Measurements from ENCODE around the gene HSD3B2. TPM values are rescaled to one million over a fixed set of nuclear protein-coding genes. Genes with fewer than 3 reads are reported as not detected.
"Not testable (repeated sequence)": the region's sequence is repeated elsewhere in the genome, so short reads cannot be mapped to it uniquely, and the experiment has no call there.

Gene HSD3B2
- total RNA-seq, 5 donors from 2014 or later (not counting 1 experiment from before 2014, with no cell fraction given): 0.59 to 2.6 (median 1.1) TPM; not detected in 2

- ChIA-PET CTCF (no interaction called here), POLR2A (no interaction called here)
- Mint-ChIP-seq H3K9me3 (peaks cover 0 to 3% (median 0%) of the 10 kb centered on the region in 3 donors), H3K4me1 (peaks cover 4% of the 10 kb centered on the region in 3 donors), H3K27me3 (peaks cover 16 to 28% of the 10 kb centered on the region in 2 donors), H3K27ac (no peak overlapping the region), H3K36me3 (no peaks in the 10 kb centered on the region), H3K4me3 (no peak overlapping the region)
- no peak for ATAC-seq (replicated peaks in 1 of 4)
- H3K27me3 ChIP-seq (replicated peaks in 1 of 2; ENCODE audit: control insufficient read depth in 2 of 2, extremely low read depth in 1 of 2, insufficient read depth in 2 of 2, low read length in 1 of 2): no peaks in the 10 kb centered on the region
- no peaks in the 10 kb centered on the region for H3K4me1 ChIP-seq (ENCODE audit: control insufficient read depth in 1 of 2, extremely low read depth in 1 of 2, insufficient read depth in 2 of 2, low read length in 2 of 2)
- WGBS (ENCODE audit: insufficient coverage): 32% methylated on average over 5 of the region's 6 CpGs
- H3K4me3 ChIP-seq (ENCODE audit: control insufficient read depth in 1 of 2, extremely low read depth in 1 of 2, low read length in 1 of 2): no peak overlapping the region
- H3K9me3 ChIP-seq: no peaks in the 10 kb centered on the region
- no peaks in the 10 kb centered on the region for H3K36me3 ChIP-seq (ENCODE audit: control insufficient read depth in 2 of 2, extremely low read depth in 1 of 2, insufficient read depth in 1 of 2, low read length in 1 of 2)
- DNase-seq: no peak
- H3K27ac ChIP-seq (ENCODE audit: low read length): no peak overlapping the region
Measured at GRCh38 chr1:119372503-119373086, 42.4 kb upstream of the HSD3B2 start.

GRCh38 chr1:119373465-119373864, 41.5 kb upstream of the HSD3B2 start:
- Mint-ChIP-seq H3K4me3 (no peak overlapping the region), H3K36me3 (no peaks in the 10 kb centered on the region), H3K4me1 (peaks cover 4% of the 10 kb centered on the region in 3 donors), H3K9me3 (peaks cover 0 to 3% (median under 1%) of the 10 kb centered on the region in 3 donors), H3K27me3 (peaks cover 16 to 21% of the 10 kb centered on the region in 2 donors), H3K27ac (no peak overlapping the region)
- Histone ChIP-seq H3K27ac (ENCODE audit: low read length) (no peak overlapping the region), H3K9me3 (no peaks in the 10 kb centered on the region), H3K4me1 (ENCODE audit: control insufficient read depth in 1 of 2, extremely low read depth in 1 of 2, insufficient read depth in 2 of 2, low read length in 2 of 2) (no peaks in the 10 kb centered on the region), H3K27me3 (replicated peaks in 1 of 2; ENCODE audit: control insufficient read depth in 2 of 2, extremely low read depth in 1 of 2, insufficient read depth in 2 of 2, low read length in 1 of 2) (no peaks in the 10 kb centered on the region), H3K4me3 (ENCODE audit: control insufficient read depth in 1 of 2, extremely low read depth in 1 of 2, low read length in 1 of 2) (no peak overlapping the region), H3K36me3 (ENCODE audit: control insufficient read depth in 2 of 2, extremely low read depth in 1 of 2, insufficient read depth in 1 of 2, low read length in 1 of 2) (no peaks in the 10 kb centered on the region)
- ATAC-seq (replicated peaks in 1 of 4): no peak
- ChIA-PET CTCF (no interaction called here), POLR2A (no interaction called here)
- DNase-seq: no peak
- whole genome bisulfite sequencing (ENCODE audit: insufficient coverage): no CpG with 5 or more reads among the region's 2 CpGs

GRCh38 chr1:119374208-119374874, 40.6 kb upstream of the HSD3B2 start:
- DNase-seq: no peak
- H3K27me3 ChIP-seq (replicated peaks in 1 of 2; ENCODE audit: control insufficient read depth in 2 of 2, extremely low read depth in 1 of 2, insufficient read depth in 2 of 2, low read length in 1 of 2): no peaks in the 10 kb centered on the region
- peaks cover 15 to 21% of the 10 kb centered on the region in 2 donors for H3K27me3 Mint-ChIP-seq
- H3K36me3 Mint-ChIP-seq: no peaks in the 10 kb centered on the region
- H3K27ac Mint-ChIP-seq: no peak overlapping the region
- no peaks in the 10 kb centered on the region for H3K36me3 ChIP-seq (ENCODE audit: control insufficient read depth in 2 of 2, extremely low read depth in 1 of 2, insufficient read depth in 1 of 2, low read length in 1 of 2)
- ChIA-PET POLR2A (no interaction called here), CTCF (no interaction called here)
- no peak for ATAC-seq (replicated peaks in 1 of 4)
- H3K4me1 ChIP-seq (ENCODE audit: control insufficient read depth in 1 of 2, extremely low read depth in 1 of 2, insufficient read depth in 2 of 2, low read length in 2 of 2): no peaks in the 10 kb centered on the region
- peaks cover 0 to 4% (median 3%) of the 10 kb centered on the region in 3 donors for H3K9me3 Mint-ChIP-seq
- WGBS (ENCODE audit: insufficient coverage): 44% methylated on average over 2 of the region's 4 CpGs
- no peak overlapping the region for H3K4me3 Mint-ChIP-seq
- H3K9me3 ChIP-seq: no peaks in the 10 kb centered on the region
- no peak overlapping the region for H3K27ac ChIP-seq (ENCODE audit: low read length)
- peaks cover 4% of the 10 kb centered on the region in 3 donors for H3K4me1 Mint-ChIP-seq
- no peak overlapping the region for H3K4me3 ChIP-seq (ENCODE audit: control insufficient read depth in 1 of 2, extremely low read depth in 1 of 2, low read length in 1 of 2)

- no CpG with 5 or more reads among the region's 1 CpG for WGBS (ENCODE audit: insufficient coverage)
- Mint-ChIP-seq H3K27ac (no peak overlapping the region), H3K36me3 (no peaks in the 10 kb centered on the region), H3K4me1 (peaks cover 4% of the 10 kb centered on the region in 3 donors), H3K4me3 (no peak overlapping the region), H3K9me3 (peaks cover 0 to 10% (median 4%) of the 10 kb centered on the region in 3 donors), H3K27me3 (peaks cover 15 to 24% of the 10 kb centered on the region in 2 donors)
- DNase-seq: no peak
- H3K36me3 ChIP-seq (ENCODE audit: control insufficient read depth in 2 of 2, extremely low read depth in 1 of 2, insufficient read depth in 1 of 2, low read length in 1 of 2): no peaks in the 10 kb centered on the region
- H3K27ac ChIP-seq (ENCODE audit: low read length): no peak overlapping the region
- POLR2A ChIA-PET: no interaction called here
- CTCF ChIA-PET: no interaction called here
- ATAC-seq (replicated peaks in 1 of 4): no peak
- H3K9me3 ChIP-seq: no peaks in the 10 kb centered on the region
- H3K4me3 ChIP-seq (ENCODE audit: control insufficient read depth in 1 of 2, extremely low read depth in 1 of 2, low read length in 1 of 2): no peak overlapping the region
- H3K4me1 ChIP-seq (ENCODE audit: control insufficient read depth in 1 of 2, extremely low read depth in 1 of 2, insufficient read depth in 2 of 2, low read length in 2 of 2): no peaks in the 10 kb centered on the region
- no peaks in the 10 kb centered on the region for H3K27me3 ChIP-seq (replicated peaks in 1 of 2; ENCODE audit: control insufficient read depth in 2 of 2, extremely low read depth in 1 of 2, insufficient read depth in 2 of 2, low read length in 1 of 2)
Measured at GRCh38 chr1:119375366-119375765, 39.6 kb upstream of the HSD3B2 start.

DNA sequence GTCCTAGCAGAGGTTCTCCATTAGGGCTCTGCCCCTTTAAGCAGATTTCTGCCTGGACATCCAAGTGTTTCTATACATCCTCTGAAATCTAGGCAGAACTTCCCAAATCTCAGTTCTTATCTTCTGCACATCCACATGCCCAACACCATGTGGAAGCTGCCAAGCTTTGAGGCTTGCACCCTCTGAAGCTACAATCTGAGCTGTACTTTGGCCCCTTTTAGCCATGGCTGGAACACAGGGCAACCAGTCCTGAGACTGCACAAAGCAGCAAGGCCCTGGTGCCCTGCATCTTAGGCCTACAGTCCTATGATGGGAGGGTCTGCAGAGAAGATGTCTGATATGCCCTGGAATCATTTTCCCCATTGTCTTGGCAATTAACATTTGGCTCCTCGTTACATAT, 38.4 kb upstream of the HSD3B2 start:
- WGBS (ENCODE audit: insufficient coverage): 80% methylated on average over 1 of the region's 1 CpG
- H3K9me3 ChIP-seq: no peaks in the 10 kb centered on the region
- no peaks in the 10 kb centered on the region for H3K36me3 Mint-ChIP-seq
- CTCF ChIA-PET: no interaction called here
- H3K4me3 ChIP-seq (ENCODE audit: control insufficient read depth in 1 of 2, extremely low read depth in 1 of 2, low read length in 1 of 2): no peak overlapping the region
- peaks cover 15 to 20% of the 10 kb centered on the region in 2 donors for H3K27me3 Mint-ChIP-seq
- H3K4me1 ChIP-seq (ENCODE audit: control insufficient read depth in 1 of 2, extremely low read depth in 1 of 2, insufficient read depth in 2 of 2, low read length in 2 of 2): no peaks in the 10 kb centered on the region
- no peaks in the 10 kb centered on the region for H3K27me3 ChIP-seq (replicated peaks in 1 of 2; ENCODE audit: control insufficient read depth in 2 of 2, extremely low read depth in 1 of 2, insufficient read depth in 2 of 2, low read length in 1 of 2)
- ATAC-seq (replicated peaks in 1 of 4): no peak
- H3K36me3 ChIP-seq (ENCODE audit: control insufficient read depth in 2 of 2, extremely low read depth in 1 of 2, insufficient read depth in 1 of 2, low read length in 1 of 2): no peaks in the 10 kb centered on the region
- no peak overlapping the region for H3K27ac ChIP-seq (ENCODE audit: low read length)
- peaks cover 4% of the 10 kb centered on the region in 3 donors for H3K4me1 Mint-ChIP-seq
- no peak for DNase-seq
- POLR2A ChIA-PET: no interaction called here
- H3K27ac Mint-ChIP-seq: no peak overlapping the region
- peaks cover 0 to 12% (median 4%) of the 10 kb centered on the region in 3 donors for H3K9me3 Mint-ChIP-seq
- H3K4me3 Mint-ChIP-seq: no peak overlapping the region

GRCh38 chr1:119377594-119377993, 37.4 kb upstream of the HSD3B2 start:
- Mint-ChIP-seq H3K9me3 (peaks cover 0 to 12% (median 4%) of the 10 kb centered on the region in 3 donors), H3K27me3 (peaks cover 8 to 16% of the 10 kb centered on the region in 2 donors)
- H3K4me1 ChIP-seq (ENCODE audit: control insufficient read depth in 1 of 2, extremely low read depth in 1 of 2, insufficient read depth in 2 of 2, low read length in 2 of 2); DNase-seq; H3K27ac Mint-ChIP-seq; POLR2A ChIA-PET; H3K4me3 ChIP-seq (ENCODE audit: control insufficient read depth in 1 of 2, extremely low read depth in 1 of 2, low read length in 1 of 2); H3K27me3 ChIP-seq (replicated peaks in 1 of 2; ENCODE audit: control insufficient read depth in 2 of 2, extremely low read depth in 1 of 2, insufficient read depth in 2 of 2, low read length in 1 of 2); H3K36me3 ChIP-seq (ENCODE audit: control insufficient read depth in 2 of 2, extremely low read depth in 1 of 2, insufficient read depth in 1 of 2, low read length in 1 of 2); H3K4me3 Mint-ChIP-seq; ATAC-seq (replicated peaks in 1 of 4); H3K9me3 ChIP-seq; CTCF ChIA-PET; H3K36me3 Mint-ChIP-seq; H3K4me1 Mint-ChIP-seq; H3K27ac ChIP-seq (ENCODE audit: low read length): not testable (repeated sequence)
- no CpG with 5 or more reads among the region's 2 CpGs for WGBS (ENCODE audit: insufficient coverage)

Measured in T-cell (primary cell).